K562 (cell line): Measurements from ENCODE around the gene SPPL3. TPM values are rescaled to one million over a fixed set of nuclear protein-coding genes. Genes with fewer than 3 reads are reported as not detected.
A peak's percentile ranks its signal among the peaks of the same experiment; 100 is the strongest.

Experiments
- EP400 ChIP-seq: fragments of 450-650 bp; IDR thresholded peaks from 2 replicates; pipeline ENCODE4 v1.6.1; 2017; ENCODE audit warnings: antibody characterized with exemption, mild to moderate bottlenecking, moderate library complexity
- ETV1 ChIP-seq: fragments of 450-650 bp; conservative IDR thresholded peaks from 2 replicates; pipeline ENCODE4 v1.6.1; 2016; ENCODE audit warnings: missing genetic modification characterization, control low read depth, low read depth, missing compliant biosample characterization
- HIVEP1 ChIP-seq: fragments of 250-450 bp; sonication (Bioruptor Pico); IDR thresholded peaks from 2 replicates; pipeline ENCODE4 v1.4.0; 2020; ENCODE audit warnings: mild to moderate bottlenecking
- HMGXB4 ChIP-seq: sonication (generic); formaldehyde crosslinking; IDR thresholded peaks from 2 replicates; pipeline ENCODE4 v1.8.1; 2023; ENCODE audit warnings: mild to moderate bottlenecking, missing genetic modification reagents
- MAFF ChIP-seq: IDR thresholded peaks from 2 replicates; pipeline ENCODE4 v1.6.1; 2012; ENCODE audit warnings: low read length, improper control_type of control experiment
- NRF1 ChIP-seq, 2 experiments: fragments of 450-650 bp; IDR thresholded peaks in 1 of 2; conservative IDR thresholded peaks in 1 of 2; 2 replicates each; pipeline ENCODE4 v1.6.1; 2014; ENCODE audit warnings: mild to moderate bottlenecking in 2 of 2
- RAD51 ChIP-seq: fragments of 450-650 bp; IDR thresholded peaks from 2 replicates; pipeline ENCODE4 v1.7.1; 2016; ENCODE audit warnings: low read depth, mild to moderate bottlenecking, borderline replicate concordance
- ZBTB17 ChIP-seq: fragments of 450-650 bp; formaldehyde crosslinking; IDR thresholded peaks from 2 replicates; pipeline ENCODE4 v1.4.0; 2020; ENCODE audit warnings: mild to moderate bottlenecking
- ZNF274 ChIP-seq: IDR thresholded peaks from 2 replicates; pipeline ENCODE4 v1.6.1; 2011; ENCODE audit warnings: low read depth, mild to moderate bottlenecking, low read length, moderate library complexity, borderline replicate concordance
- polyA plus RNA-seq, 8 experiments: library from polyadenylated mRNA; depleted of rRNA in 4 of 8; stranded (reverse) in 5 of 8; unstranded in 3 of 8; fragments of >200 nt; fragmentation: Nextera tagmentation in 2 of 8; fragmentation: Illumina TruSeq in 1 of 8; extraction: Ambion mirVana in 2 of 8; extraction: Trizol in 1 of 8; gene quantifications; 2 replicates each; pipeline versions ENCODE4 v1.2.1 to v1.2.3, GENCODE V29; 2011 to 2014; ENCODE audit warnings: inconsistent platforms in 1 of 8, missing spikeins in 1 of 8
- total RNA-seq, 7 experiments: library from RNA; depleted of rRNA in 6 of 7; stranded (reverse); fragments of >200 nt in 6 of 7; fragmentation: Illumina TruSeq in 2 of 7; extraction: Trizol in 2 of 7; gene quantifications; 2 replicates each; pipeline versions ENCODE4 v1.2.1 to v1.2.3, GENCODE V29; 2011 to 2021; ENCODE audit warnings: low replicate concordance in 1 of 7
- TF ChIP-seq, protein P1 (sequence below): sonication (generic); formaldehyde crosslinking; IDR thresholded peaks from 2 replicates; pipeline ENCODE4 v1.8.0; 2022; ENCODE audit warnings: mild to moderate bottlenecking, missing genetic modification reagents
- TF ChIP-seq, protein P2 (sequence below): fragments of 450-650 bp; IDR thresholded peaks from 2 replicates; pipeline ENCODE4 v1.6.1; 2016; ENCODE audit warnings: mild to moderate bottlenecking, moderate library complexity

Gene SPPL3
- total and polyA plus RNA-seq, 9 of the 15 experiments (the other 6 are each of a cell fraction or from before 2014, with no cell fraction given): 2.9 to 32.1 (median 7.1) TPM

DNA sequence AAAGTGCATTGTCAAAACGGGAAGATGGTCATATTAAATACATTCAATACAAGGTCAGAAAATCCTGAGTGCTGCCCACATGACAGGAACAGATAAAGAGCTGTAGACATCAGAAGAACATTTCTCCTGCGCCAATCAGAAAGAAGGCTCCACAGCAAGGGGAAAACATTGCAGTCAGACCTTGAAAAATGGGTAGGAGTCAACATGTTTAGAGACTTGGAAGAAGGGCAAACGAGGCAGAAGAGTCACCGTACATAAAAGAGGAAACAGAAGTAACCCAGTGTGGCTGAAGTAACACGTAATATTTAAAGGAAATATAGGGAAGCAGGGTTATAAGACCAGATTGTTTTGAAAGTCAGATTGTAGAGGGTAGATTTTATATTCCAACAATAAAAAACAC, 11.9 kb downstream of the SPPL3 start (continued):
- TF ChIP-seq, protein P1, sequence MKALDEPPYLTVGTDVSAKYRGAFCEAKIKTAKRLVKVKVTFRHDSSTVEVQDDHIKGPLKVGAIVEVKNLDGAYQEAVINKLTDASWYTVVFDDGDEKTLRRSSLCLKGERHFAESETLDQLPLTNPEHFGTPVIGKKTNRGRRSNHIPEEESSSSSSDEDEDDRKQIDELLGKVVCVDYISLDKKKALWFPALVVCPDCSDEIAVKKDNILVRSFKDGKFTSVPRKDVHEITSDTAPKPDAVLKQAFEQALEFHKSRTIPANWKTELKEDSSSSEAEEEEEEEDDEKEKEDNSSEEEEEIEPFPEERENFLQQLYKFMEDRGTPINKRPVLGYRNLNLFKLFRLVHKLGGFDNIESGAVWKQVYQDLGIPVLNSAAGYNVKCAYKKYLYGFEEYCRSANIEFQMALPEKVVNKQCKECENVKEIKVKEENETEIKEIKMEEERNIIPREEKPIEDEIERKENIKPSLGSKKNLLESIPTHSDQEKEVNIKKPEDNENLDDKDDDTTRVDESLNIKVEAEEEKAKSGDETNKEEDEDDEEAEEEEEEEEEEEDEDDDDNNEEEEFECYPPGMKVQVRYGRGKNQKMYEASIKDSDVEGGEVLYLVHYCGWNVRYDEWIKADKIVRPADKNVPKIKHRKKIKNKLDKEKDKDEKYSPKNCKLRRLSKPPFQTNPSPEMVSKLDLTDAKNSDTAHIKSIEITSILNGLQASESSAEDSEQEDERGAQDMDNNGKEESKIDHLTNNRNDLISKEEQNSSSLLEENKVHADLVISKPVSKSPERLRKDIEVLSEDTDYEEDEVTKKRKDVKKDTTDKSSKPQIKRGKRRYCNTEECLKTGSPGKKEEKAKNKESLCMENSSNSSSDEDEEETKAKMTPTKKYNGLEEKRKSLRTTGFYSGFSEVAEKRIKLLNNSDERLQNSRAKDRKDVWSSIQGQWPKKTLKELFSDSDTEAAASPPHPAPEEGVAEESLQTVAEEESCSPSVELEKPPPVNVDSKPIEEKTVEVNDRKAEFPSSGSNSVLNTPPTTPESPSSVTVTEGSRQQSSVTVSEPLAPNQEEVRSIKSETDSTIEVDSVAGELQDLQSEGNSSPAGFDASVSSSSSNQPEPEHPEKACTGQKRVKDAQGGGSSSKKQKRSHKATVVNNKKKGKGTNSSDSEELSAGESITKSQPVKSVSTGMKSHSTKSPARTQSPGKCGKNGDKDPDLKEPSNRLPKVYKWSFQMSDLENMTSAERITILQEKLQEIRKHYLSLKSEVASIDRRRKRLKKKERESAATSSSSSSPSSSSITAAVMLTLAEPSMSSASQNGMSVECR (CRISPR knock-in tag): no peak
- TF ChIP-seq RAD51 (peak; percentile 24; the same call in 1 of the 2 replicates), EP400 (peak; percentile 30; the same call in 1 of the 2 replicates), ETV1 (tag) (no peak), MAFF (no peak), ZBTB17 (CRISPR knock-in tag) (no peak), HIVEP1 (CRISPR knock-in tag) (no peak), ZNF274 (no peak), HMGXB4 (CRISPR knock-in tag) (no peak), NRF1 (conservative IDR thresholded peaks at IDR 0.05 in 1 of 2, IDR thresholded peaks at IDR 0.05 in 1 of 2) (peak in 1 of 2 experiments; percentile 27; a peak in 1 of 4 replicates)
- TF ChIP-seq, protein P2, sequence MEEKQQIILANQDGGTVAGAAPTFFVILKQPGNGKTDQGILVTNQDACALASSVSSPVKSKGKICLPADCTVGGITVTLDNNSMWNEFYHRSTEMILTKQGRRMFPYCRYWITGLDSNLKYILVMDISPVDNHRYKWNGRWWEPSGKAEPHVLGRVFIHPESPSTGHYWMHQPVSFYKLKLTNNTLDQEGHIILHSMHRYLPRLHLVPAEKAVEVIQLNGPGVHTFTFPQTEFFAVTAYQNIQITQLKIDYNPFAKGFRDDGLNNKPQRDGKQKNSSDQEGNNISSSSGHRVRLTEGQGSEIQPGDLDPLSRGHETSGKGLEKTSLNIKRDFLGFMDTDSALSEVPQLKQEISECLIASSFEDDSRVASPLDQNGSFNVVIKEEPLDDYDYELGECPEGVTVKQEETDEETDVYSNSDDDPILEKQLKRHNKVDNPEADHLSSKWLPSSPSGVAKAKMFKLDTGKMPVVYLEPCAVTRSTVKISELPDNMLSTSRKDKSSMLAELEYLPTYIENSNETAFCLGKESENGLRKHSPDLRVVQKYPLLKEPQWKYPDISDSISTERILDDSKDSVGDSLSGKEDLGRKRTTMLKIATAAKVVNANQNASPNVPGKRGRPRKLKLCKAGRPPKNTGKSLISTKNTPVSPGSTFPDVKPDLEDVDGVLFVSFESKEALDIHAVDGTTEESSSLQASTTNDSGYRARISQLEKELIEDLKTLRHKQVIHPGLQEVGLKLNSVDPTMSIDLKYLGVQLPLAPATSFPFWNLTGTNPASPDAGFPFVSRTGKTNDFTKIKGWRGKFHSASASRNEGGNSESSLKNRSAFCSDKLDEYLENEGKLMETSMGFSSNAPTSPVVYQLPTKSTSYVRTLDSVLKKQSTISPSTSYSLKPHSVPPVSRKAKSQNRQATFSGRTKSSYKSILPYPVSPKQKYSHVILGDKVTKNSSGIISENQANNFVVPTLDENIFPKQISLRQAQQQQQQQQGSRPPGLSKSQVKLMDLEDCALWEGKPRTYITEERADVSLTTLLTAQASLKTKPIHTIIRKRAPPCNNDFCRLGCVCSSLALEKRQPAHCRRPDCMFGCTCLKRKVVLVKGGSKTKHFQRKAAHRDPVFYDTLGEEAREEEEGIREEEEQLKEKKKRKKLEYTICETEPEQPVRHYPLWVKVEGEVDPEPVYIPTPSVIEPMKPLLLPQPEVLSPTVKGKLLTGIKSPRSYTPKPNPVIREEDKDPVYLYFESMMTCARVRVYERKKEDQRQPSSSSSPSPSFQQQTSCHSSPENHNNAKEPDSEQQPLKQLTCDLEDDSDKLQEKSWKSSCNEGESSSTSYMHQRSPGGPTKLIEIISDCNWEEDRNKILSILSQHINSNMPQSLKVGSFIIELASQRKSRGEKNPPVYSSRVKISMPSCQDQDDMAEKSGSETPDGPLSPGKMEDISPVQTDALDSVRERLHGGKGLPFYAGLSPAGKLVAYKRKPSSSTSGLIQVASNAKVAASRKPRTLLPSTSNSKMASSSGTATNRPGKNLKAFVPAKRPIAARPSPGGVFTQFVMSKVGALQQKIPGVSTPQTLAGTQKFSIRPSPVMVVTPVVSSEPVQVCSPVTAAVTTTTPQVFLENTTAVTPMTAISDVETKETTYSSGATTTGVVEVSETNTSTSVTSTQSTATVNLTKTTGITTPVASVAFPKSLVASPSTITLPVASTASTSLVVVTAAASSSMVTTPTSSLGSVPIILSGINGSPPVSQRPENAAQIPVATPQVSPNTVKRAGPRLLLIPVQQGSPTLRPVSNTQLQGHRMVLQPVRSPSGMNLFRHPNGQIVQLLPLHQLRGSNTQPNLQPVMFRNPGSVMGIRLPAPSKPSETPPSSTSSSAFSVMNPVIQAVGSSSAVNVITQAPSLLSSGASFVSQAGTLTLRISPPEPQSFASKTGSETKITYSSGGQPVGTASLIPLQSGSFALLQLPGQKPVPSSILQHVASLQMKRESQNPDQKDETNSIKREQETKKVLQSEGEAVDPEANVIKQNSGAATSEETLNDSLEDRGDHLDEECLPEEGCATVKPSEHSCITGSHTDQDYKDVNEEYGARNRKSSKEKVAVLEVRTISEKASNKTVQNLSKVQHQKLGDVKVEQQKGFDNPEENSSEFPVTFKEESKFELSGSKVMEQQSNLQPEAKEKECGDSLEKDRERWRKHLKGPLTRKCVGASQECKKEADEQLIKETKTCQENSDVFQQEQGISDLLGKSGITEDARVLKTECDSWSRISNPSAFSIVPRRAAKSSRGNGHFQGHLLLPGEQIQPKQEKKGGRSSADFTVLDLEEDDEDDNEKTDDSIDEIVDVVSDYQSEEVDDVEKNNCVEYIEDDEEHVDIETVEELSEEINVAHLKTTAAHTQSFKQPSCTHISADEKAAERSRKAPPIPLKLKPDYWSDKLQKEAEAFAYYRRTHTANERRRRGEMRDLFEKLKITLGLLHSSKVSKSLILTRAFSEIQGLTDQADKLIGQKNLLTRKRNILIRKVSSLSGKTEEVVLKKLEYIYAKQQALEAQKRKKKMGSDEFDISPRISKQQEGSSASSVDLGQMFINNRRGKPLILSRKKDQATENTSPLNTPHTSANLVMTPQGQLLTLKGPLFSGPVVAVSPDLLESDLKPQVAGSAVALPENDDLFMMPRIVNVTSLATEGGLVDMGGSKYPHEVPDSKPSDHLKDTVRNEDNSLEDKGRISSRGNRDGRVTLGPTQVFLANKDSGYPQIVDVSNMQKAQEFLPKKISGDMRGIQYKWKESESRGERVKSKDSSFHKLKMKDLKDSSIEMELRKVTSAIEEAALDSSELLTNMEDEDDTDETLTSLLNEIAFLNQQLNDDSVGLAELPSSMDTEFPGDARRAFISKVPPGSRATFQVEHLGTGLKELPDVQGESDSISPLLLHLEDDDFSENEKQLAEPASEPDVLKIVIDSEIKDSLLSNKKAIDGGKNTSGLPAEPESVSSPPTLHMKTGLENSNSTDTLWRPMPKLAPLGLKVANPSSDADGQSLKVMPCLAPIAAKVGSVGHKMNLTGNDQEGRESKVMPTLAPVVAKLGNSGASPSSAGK: no peak
